ENCODE measurements around the gene HOXD9.
A peak's percentile ranks its signal among the peaks of the same experiment; 100 is the strongest.

The HOXD9 gene

DNA sequence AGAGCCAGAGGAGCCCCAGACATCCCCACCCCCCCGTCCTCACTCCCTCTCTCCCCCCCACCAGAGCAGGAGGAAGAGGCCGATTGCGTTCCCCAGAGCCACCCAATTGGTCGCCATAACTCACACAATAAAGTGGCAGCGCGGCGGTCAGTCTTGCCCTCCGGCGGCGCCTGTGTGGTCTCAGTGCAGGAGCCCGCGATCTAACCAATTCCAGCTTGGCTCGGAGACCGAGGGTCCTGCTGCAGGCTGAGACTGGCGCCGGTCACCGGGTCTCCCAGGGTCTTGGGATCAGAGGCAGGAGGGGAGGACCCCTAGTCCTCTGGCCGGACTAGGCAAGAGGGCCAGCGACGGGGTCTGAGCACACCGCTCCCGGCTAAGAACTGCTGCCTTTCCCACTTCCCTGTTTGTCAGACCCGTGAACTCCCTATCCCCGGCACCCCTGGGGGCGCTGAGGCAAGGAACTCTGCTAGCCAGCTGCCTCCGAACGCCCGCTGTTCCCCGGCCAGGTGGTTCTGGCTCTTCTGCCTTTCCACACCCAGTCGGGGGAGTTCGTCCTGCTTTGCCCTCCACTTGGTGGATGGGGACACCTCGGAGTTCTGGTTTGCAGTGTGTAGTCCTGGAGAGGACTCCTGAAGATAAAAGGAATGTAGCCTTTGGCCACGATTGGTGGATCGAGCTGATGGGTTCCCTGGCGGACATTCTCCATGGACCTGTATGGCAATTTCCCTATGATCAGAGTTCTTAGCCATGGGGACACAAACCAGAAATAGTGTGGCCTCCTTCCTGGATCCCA is 24.0 kb upstream of the HOXD9 start:
- DNase-seq = peak; percentile 25 to 26

DNA sequence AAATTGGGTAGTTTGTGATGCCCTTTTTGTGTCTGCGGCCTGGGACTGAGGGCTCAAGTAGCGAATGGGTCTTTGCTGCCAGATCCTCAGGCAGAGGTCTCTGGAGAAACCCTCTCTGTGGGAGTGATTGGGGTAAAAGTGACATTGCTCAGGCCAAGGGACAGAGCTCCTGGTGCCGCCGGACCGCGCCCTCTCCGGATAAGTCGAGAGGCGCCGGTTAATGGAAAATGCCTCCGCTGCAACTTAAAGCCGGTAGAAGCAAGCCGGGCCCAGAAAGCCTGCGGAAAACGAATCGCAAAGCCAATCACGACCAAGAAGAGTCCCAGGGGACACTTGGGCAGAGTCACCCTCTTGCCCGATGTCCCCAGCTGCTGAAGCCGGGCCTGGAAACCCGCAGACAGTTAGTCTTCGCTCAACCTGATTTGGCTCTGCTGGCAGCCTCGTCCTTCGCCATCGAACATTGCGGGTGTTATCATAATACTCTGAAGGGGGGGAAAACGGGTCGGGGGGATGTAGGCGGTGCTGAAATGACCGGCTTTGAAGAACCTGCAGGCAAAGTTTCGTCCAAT is 23.3 kb upstream of the HOXD9 start:
- peak in 1 of 2 experiments; percentile 26 for DNase-seq

DNA sequence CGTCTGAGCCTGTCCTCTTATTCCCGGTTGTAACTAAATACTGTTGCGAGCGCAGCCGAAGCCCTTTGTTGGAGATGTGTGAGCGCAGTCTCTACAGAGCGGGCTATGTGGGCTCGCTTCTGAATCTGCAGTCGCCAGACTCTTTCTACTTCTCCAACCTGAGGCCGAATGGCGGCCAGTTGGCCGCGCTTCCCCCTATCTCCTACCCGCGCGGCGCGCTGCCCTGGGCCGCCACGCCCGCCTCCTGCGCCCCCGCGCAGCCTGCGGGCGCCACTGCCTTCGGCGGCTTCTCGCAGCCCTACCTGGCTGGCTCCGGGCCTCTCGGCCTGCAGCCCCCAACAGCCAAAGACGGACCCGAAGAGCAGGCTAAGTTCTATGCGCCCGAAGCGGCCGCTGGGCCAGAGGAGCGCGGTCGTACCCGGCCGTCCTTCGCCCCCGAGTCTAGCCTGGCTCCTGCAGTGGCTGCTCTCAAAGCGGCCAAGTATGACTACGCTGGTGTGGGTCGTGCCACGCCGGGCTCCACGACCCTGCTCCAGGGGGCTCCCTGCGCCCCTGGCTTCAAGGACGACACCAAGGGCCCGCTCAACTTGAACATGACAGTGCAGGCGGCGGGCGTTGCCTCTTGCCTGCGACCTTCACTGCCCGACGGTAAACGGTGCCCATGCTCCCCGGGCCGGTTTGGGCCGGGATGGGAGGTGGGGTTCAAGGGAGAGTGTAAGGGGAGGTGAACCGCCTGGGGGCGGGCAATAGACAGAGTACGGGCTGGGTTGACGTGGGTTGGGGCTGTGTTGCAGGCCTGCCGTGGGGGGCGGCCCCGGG is 22.6 kb upstream of the HOXD9 start, which contains the start of gene HOXD12:
Gene HOXD12, plus strand, starts transcription at position 68 of the 819 bp plus-strand sequence. Its CDS starts 7 bp downstream, at position 75.
- peak in 1 of 2 experiments; percentile 23 for DNase-seq

DNA sequence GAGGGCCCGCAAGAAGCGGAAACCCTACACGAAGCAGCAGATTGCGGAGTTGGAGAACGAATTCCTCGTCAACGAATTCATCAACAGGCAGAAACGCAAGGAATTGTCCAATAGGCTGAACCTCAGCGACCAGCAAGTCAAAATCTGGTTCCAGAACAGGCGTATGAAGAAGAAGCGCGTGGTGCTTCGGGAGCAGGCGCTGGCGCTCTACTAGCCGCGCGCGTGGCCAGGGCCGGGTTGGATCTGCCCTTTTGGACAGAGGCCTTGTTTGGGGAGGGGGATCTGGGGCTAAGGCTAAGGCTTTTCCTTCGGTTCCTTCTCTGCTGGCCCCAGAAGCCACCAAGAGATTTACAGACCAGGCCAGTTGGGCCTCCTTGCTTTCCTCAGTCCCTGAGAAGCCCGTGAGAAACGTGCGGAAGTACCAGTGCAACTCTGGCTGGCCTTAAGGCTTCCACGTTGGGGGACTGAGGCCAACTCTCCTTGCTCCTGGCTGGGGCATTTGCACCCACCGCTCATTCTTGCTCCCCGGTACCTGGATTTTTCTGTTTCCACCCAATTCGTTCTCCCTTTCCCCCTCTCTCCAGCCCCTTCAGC is 21.9 kb upstream of the HOXD9 start:
- DNase-seq = peak; percentile 16 to 17

DNA sequence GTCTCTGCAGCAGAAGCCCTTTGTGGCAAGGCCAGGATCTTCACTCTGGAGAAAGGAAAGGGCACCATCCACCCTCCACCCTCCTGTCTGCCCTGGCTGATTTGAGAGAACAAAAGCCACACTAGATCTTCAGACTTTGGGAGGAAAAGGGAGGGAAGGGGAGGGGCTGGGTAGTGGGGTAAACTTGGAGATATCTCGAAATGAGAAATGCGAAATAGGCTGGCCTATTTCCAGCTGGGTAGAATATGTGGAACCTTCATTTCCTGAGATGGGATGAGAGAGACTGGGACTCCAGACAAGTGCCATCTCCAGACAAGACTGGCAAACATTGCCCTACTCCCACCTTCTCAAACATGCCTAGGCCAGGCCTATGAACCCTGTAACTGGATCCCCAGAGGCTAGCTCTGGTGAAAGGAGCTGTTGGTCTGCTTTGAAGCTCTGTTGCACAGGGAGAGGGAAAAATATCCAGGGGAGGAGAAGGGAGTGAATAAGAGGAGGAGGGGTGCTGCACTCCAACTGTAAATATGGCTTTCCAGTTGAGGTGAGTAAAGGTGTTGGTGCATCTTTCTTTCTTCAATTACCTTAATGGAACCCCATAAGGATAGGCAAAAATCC is 21.2 kb upstream of the HOXD9 start:
- DNase-seq = peak in 1 of 2 experiments; percentile 10

DNA sequence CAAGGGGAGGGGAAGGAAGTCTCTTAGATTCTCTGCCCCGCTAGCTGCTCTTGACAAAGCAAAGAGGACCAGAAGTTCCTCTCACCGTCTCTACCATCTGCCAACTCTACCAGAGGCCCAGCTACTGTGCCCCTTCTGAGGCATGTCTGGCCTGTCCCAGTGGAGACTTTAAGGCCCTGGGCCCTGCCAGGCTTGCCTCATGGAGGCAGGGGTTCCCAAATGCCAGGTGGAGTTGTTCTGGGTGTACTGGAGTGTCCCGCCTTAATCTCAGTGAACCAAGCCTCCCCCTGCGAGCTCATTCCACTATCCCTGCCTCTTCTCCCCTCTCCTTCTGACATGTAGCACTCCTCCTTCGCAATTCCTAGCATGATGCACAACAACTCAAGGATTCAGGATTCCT is 20.7 kb upstream of the HOXD9 start:
- peak in 1 of 2 experiments; percentile 13 for DNase-seq

DNA sequence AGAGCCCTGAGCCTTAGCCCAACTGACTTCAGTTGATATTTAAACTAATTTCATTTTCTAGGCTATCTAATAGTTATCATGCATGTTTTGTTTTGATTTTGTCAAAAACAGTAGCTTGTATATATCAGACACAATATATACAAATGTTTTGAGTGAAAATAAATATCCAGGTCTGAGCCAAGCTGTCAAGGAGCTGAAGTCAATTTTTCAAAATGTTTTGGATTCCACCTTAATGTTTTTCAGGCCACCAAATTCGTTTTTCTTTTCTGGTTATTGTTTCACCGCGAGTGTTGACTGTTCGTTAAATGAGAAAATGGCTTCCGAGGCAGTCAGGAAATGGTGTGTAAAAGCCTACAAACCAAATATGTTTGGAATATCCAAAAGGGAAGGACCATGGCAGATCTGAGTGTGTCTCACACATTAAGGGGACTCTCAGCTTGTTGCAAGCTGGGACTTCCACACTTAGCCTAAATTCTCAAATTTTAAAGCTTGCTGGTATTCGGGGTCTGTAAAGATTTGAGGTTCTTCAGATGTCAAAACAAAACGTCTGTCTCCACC is 20.1 kb upstream of the HOXD9 start:
- DNase-seq = no peak

DNA sequence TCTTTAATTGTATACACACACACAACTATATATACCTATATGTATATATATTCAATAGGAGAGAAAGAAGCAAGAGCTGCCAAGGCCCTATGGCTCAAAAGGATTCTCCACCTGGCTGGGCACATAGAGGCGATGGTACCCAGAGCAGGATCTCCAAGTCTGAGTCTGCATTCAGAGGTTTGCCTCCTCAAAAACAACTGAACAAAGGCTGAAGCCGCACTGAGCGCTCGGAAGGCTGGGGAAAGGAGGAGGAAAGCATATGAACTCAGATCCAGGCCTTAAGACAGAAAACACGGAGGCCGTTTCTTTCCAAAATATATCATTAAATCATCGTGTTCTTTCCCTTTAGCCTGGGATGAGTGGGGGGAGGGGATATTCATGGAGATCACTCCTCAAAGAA is 19.3 kb upstream of the HOXD9 start:
- peak in 1 of 2 experiments; percentile 10 for DNase-seq

DNA sequence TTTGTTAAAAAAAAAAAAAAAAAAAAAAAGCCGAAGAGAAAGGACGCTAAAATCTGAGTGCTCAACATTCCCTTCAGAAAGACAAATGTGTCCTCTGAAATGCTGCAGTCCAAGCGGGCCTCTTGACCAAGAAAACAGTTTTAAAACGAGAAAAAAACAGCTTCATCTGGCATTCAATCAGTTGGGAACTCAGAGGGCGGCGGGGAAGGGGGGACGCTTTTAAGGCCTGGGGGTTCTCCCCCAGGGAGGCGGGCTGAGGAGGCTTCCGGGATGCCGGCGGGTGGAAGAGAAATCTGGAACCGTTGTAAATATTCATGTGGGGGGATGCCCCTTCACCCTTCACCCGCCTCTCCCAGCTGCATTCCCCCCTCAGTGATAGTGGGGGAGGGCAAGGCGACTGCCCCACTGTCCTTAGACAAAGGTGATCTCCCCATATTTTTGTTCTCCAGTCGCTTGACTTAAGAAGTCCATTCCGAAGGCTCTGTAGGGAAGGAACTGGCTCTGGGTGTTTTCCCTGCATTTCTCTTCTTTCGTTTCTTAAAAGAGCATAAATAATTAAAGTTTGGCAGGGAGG is 18.7 kb upstream of the HOXD9 start:
- peak in 1 of 2 experiments; percentile 13 for DNase-seq

DNA sequence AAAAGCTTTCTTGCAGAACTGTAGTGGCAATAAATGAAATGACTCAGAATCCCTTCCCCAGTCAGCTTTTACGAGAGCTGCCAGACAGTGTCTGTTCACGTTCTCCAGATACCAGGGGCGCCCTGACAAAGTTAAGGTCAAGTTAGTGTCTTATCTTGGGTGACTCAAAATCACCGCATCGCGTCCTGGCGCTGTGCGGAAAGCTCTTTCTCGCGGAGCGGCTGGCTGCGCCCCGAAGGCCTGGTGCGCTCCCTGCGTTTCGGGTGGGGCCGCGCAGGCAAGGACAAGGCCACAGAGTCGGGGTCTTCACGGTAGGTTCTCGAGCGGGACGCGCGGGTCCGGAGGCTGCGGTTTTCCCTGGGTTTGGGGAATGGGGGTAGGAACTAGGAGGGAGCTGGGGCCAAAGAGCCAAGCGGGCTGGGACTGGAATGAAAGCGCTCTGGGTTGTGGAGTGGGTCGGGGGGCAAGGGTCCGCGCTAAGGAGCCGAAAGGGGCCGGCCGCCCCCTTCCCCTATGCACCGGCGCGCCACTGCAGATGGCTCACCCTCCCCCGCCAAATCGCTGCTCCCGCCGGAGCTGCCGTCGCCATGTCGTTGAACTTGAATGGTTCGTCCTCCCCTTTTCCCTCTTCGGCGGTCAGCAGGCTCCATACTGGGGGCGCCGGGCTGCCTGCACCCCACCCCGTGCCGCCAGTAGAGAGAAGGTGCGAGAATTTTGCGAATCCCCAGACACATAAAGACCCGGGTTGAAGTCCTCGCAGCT is 18.0 kb upstream of the HOXD9 start:
- DNase-seq = peak in 1 of 2 experiments; percentile 20

DNA sequence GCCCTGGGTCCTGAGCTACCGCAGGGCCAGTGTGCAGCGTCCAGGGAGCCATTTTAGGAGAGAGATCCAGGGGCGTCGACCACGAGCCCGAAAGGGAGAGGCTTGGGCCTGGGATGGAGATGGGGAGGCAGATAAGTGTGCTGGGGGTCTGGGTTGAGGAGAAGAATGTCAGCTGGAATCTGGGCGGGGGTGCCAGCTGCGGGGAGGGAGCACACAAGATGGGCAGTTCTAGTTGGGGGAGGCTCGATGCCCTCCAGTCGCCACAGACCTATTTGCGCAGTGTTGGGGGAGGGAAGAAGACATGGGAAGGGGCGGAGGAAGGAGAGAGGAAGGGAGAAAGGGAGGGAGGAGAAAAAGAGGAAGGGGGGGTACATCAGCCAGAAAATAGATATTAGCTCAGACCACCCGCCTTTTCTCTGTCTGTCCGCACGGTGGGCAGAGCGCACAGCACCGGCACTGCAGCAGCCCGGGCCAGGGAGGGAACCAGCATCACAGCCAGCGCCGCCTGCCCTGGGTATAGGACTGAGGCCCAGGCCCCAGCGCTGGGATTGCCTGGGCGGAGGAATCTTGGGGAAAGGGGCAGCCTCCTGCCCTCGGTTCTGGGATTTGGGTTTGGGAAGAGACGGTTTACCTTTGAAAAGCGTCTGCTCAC is 17.3 kb upstream of the HOXD9 start:
- peak in 1 of 2 experiments; percentile 14 for DNase-seq

DNA sequence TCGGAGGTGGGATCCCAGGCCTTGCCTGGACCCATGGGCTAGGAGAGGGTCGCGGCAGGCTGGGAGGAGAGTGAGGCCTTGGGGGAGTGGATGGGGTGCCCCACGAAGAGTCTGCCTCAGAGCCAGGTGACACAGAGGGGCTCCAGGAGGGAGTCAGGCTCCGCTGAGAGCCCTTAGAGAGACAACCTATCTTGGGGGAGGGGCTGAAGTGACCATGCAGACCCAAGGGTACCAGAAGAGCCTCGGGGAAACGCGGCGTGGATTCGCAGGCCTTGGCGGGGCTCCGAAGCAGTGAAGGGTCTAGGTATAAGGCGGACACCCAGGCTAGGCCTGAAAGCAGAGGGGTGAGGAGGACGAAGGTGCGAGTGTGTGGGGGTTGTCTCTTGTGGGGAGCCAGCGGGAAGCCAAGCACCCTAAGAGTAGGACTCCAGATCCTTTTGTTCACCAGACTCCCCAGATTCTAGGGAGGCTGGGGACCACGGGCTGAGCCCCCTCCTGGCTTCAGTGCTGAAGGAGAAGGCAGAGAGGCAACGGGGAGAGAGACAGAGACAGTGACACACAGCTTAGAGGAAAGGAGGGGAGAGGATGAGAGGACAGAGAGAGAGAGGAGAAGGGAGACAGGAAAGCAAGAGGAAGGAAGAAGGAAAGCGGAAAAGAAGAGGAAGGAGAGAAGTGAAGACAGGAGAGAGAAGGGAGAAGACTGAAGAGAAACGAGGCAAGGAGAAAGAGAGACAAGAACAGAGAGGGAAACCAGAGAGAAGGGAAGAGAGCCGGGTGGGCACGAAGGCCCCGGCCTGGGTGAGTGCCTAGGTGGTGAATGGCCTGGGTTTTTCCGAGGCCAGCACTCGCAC is 16.6 kb upstream of the HOXD9 start:
- peak in 1 of 2 experiments; percentile 18 for DNase-seq

DNA sequence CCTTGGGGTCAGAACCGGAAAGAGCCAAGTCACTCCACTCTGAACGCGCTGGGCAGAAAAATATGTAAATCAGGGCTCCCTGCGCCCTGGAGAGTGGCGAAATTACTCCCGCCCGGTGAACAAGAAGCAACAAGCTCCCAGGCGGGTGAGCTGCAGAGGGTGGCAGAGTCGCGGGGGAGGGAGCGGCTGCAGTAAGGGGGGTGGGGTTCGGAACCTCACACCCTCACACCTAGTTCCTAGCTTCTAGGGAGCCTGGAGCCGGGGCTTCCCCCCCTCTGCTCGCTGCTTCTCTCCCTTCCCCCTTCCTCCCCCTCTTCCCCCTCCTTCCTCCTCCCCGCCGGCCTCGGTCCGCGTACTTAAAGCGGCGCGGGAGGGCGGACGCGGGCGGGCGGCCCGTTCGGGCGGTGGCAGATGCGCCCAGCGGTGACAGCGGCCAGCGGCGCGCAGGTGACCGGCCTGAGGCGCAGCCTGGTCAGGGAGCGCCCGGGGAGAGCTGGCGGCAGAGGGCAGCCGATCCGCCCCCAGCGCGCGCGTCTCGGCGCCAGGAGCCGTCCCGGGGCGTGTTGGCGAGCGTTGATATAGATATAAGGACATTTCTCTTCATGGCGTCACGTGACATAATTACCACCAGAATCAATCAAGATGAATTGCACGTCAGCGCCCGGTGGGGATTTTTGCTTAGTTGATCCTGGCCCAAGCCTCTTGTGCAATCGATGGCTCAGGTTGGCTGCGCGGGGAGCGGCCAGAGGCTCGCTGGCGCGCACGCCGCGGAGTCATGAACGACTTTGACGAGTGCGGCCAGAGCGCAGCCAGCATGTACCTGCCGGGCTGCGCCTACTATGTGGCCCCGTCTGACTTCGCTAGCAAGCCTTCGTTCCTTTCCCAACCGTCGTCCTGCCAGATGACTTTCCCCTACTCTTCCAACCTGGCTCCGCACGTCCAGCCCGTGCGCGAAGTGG is 15.7 kb upstream of the HOXD9 start, which contains the start of gene HOXD11:
Gene HOXD11, plus strand, starts transcription at position 700 of the 959 bp plus-strand sequence. Its CDS starts 76 bp downstream, at position 776.
- DNase-seq = peak in 1 of 2 experiments; percentile 44

DNA sequence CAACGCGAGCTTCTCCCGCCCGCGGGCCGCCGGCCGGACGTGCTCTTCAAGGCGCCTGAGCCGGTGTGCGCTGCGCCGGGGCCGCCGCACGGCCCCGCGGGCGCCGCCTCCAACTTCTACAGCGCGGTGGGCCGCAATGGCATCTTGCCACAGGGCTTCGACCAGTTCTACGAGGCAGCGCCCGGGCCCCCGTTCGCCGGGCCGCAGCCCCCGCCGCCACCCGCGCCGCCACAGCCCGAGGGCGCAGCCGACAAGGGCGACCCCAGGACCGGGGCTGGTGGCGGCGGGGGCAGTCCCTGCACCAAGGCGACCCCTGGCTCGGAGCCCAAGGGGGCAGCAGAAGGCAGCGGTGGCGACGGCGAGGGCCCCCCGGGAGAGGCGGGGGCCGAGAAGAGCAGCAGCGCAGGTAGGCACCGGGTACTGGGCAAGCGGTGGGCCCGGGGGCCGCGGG is 14.8 kb upstream of the HOXD9 start:
- peak in 1 of 2 experiments; percentile 18 for DNase-seq

DNA sequence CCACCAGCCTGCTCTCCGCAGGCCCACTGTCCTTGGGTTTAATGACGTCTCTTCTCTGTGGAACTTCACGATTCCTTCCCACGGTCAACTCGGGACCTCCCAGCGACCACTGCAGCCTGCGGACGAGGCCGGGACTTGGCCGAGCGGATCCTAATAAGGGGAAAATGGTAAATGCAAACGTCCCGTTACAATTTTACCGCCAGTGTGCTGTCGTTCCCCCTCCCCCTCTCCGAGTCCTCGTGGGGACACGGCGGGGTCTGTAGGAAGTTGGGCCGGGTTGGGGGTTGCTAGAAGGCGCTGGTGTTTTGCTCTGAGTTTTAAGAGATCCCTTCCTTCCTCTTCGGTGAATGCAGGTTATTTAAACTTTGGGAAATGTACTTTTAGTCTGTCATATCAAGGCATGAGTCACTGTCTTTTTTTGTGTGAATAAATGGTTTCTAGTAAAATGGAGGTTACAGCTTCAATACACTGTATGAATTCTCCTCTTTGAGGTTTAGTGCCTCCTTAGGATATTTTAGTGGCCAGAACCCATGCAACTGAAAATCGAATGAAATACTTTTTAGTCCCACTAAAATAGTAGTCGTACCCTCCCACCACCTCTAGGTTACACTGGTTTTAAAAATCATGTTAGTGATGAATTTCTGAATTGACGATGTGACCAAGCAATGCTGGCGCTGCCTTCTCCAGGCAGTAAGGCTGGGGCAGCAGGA is 13.2 kb upstream of the HOXD9 start:
- peak in 1 of 2 experiments; percentile 13 for DNase-seq

DNA sequence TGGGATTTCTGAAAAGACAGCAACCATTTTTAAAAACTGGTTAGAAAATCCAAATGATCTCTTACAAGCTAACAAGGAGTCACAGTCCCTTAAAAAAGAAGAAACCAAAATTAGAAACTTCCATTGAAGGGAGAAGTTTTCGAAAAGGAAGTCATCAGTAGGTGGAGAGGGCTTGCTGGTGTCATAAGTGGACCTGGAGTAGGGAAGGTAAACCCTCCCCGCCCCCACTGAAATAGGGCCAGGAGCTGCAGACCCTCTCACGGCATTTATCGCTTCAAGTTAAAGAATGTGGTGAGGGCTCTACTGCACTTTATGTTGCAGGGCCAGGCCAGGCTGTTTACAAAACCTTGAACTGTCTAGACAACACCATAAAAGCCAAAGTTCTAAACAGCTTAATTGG is 12.6 kb upstream of the HOXD9 start:
- peak in 1 of 2 experiments; percentile 10 for DNase-seq

Data from activated T-cell treated with anti-CD3 and anti-CD28 coated beads, Interleukin-2, amount 50 U/mL, for 48 hours (primary cell).